HepG2 (cell line): ENCODE data around the gene RAB3A. TPM values are rescaled to one million over a fixed set of nuclear protein-coding genes. Genes with fewer than 3 reads are reported as not detected.
A peak's percentile ranks its signal among the peaks of the same experiment; 100 is the strongest.

Experiments
- AKAP8 ChIP-seq: sonication (generic); formaldehyde crosslinking; IDR thresholded peaks from 2 replicates; pipeline ENCODE4 v1.5.1; 2020; ENCODE audit warnings: mild to moderate bottlenecking, missing genetic modification reagents
- HIC2 ChIP-seq: sonication (generic); formaldehyde crosslinking; IDR thresholded peaks from 2 replicates; pipeline ENCODE4 v1.9.0; 2022; ENCODE audit warnings: low read depth, missing genetic modification reagents
- HMGA1 ChIP-seq: sonication (generic); formaldehyde crosslinking; conservative IDR thresholded peaks from 2 replicates; pipeline ENCODE4 v1.4.0; 2020; ENCODE audit warnings: missing genetic modification reagents
- HNRNPL ChIP-seq: fragments of 200-400 bp; formaldehyde crosslinking; IDR thresholded peaks from 2 replicates; pipeline ENCODE4 v1.6.1; 2017; ENCODE audit warnings: mild to moderate bottlenecking, low read depth, low read length
- ISX ChIP-seq: sonication (generic); formaldehyde crosslinking; conservative IDR thresholded peaks from 2 replicates; pipeline ENCODE4 v1.5.0; 2020; ENCODE audit warnings: missing genetic modification reagents
- MTERF4 ChIP-seq: sonication (generic); formaldehyde crosslinking; IDR thresholded peaks from 2 replicates; pipeline ENCODE4 v1.8.0; 2023; ENCODE audit warnings: mild to moderate bottlenecking, missing genetic modification reagents
- NR2F6 ChIP-seq, 2 experiments: IDR thresholded peaks; 2 replicates each; pipeline ENCODE4 v1.6.1; 2016; ENCODE audit warnings: antibody characterized with exemption in 1 of 2, mild to moderate bottlenecking in 1 of 2
- RFX1 ChIP-seq: fragments of 450-650 bp; IDR thresholded peaks from 2 replicates; pipeline ENCODE4 v1.6.1; 2017
- ZBTB1 ChIP-seq: sonication (generic); formaldehyde crosslinking; IDR thresholded peaks from 2 replicates; pipeline ENCODE4 v1.4.0; 2020; ENCODE audit warnings: missing genetic modification reagents, borderline replicate concordance
- ZNF10 ChIP-seq: sonication (generic); formaldehyde crosslinking; IDR thresholded peaks from 2 replicates; pipeline ENCODE4 v1.4.0; 2020; ENCODE audit warnings: mild to moderate bottlenecking, low read depth, missing genetic modification reagents, borderline replicate concordance
- ZNF572 ChIP-seq: sonication (generic); formaldehyde crosslinking; IDR thresholded peaks from 2 replicates; pipeline ENCODE4 v1.5.1; 2020; ENCODE audit warnings: mild to moderate bottlenecking, missing genetic modification reagents
- ZNF646 ChIP-seq: sonication (generic); formaldehyde crosslinking; IDR thresholded peaks from 2 replicates; pipeline ENCODE4 v1.9.0; 2021; ENCODE audit warnings: mild to moderate bottlenecking, missing genetic modification reagents
- polyA plus RNA-seq, 8 experiments: library from polyadenylated mRNA; depleted of rRNA in 3 of 8; stranded (reverse) in 7 of 8; unstranded in 1 of 8; fragments of >200 nt; fragmentation: Illumina TruSeq in 4 of 8; extraction: Trizol in 4 of 8; gene quantifications; 2 replicates each; pipeline versions ENCODE4 v1.2.1 to v1.2.3, GENCODE V29; 2011 to 2016; ENCODE audit warnings: low read depth in 4 of 8, missing spikeins in 1 of 8, mixed read lengths in 1 of 8; ENCODE audit not compliant: insufficient read depth in 1 of 8
- total RNA-seq, 5 experiments: library from RNA; depleted of rRNA; stranded (reverse); fragments of >200 nt; fragmentation: Illumina TruSeq; extraction: Trizol; gene quantifications; 2 replicates each; pipeline ENCODE4 v1.2.3, GENCODE V29; 2016; ENCODE audit warnings: low read depth in 1 of 5
- TF ChIP-seq, protein P1 (sequence below): IDR thresholded peaks from 2 replicates; pipeline ENCODE4 v1.6.1; 2016; ENCODE audit warnings: missing compliant biosample characterization, missing genetic modification reagents, borderline replicate concordance
- TF ChIP-seq, protein P2 (sequence below): sonication (generic); formaldehyde crosslinking; IDR thresholded peaks from 2 replicates; pipeline ENCODE4 v1.4.0; 2020; ENCODE audit warnings: missing genetic modification reagents

RAB3A gene
- total and polyA plus RNA-seq, 2 of the 13 experiments (the other 11 are each of a cell fraction or from before 2014, with no cell fraction given) = 0.58 to 0.98 TPM

- TF ChIP-seq ZNF646 (CRISPR knock-in tag) (no peak), ZBTB1 (no peak), MTERF4 (CRISPR knock-in tag) (peak; percentile 40; the same call in 1 of the 2 replicates), HMGA1 (no peak), ISX (CRISPR knock-in tag) (no peak), ZNF10 (CRISPR knock-in tag) (no peak), ZNF572 (CRISPR knock-in tag) (no peak), HNRNPL (no peak), RFX1 (peak; percentile 16; the same call in 1 of the 2 replicates), NR2F6 (IDR thresholded peaks at IDR 0.05) (no peak), NR2F6 (CRISPR knock-in tag; IDR thresholded peaks at IDR 0.05) (no peak), HIC2 (no peak), AKAP8 (0 out of 2 replicates have a peak, but pooled peaks have one; percentile 33)
- TF ChIP-seq, protein P1, sequence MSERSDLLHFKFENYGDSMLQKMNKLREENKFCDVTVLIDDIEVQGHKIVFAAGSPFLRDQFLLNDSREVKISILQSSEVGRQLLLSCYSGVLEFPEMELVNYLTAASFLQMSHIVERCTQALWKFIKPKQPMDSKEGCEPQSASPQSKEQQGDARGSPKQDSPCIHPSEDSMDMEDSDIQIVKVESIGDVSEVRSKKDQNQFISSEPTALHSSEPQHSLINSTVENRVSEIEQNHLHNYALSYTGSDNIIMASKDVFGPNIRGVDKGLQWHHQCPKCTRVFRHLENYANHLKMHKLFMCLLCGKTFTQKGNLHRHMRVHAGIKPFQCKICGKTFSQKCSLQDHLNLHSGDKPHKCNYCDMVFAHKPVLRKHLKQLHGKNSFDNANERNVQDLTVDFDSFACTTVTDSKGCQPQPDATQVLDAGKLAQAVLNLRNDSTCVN (CRISPR knock-in tag) = no peak
- TF ChIP-seq, protein P2, sequence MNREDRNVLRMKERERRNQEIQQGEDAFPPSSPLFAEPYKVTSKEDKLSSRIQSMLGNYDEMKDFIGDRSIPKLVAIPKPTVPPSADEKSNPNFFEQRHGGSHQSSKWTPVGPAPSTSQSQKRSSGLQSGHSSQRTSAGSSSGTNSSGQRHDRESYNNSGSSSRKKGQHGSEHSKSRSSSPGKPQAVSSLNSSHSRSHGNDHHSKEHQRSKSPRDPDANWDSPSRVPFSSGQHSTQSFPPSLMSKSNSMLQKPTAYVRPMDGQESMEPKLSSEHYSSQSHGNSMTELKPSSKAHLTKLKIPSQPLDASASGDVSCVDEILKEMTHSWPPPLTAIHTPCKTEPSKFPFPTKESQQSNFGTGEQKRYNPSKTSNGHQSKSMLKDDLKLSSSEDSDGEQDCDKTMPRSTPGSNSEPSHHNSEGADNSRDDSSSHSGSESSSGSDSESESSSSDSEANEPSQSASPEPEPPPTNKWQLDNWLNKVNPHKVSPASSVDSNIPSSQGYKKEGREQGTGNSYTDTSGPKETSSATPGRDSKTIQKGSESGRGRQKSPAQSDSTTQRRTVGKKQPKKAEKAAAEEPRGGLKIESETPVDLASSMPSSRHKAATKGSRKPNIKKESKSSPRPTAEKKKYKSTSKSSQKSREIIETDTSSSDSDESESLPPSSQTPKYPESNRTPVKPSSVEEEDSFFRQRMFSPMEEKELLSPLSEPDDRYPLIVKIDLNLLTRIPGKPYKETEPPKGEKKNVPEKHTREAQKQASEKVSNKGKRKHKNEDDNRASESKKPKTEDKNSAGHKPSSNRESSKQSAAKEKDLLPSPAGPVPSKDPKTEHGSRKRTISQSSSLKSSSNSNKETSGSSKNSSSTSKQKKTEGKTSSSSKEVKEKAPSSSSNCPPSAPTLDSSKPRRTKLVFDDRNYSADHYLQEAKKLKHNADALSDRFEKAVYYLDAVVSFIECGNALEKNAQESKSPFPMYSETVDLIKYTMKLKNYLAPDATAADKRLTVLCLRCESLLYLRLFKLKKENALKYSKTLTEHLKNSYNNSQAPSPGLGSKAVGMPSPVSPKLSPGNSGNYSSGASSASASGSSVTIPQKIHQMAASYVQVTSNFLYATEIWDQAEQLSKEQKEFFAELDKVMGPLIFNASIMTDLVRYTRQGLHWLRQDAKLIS (CRISPR knock-in tag) = no peak
These were observed 50.9 kb downstream of the RAB3A start, which contains the start of gene PIK3R2 (continued) for GRCh38 chr19:18152817-18153555.
